Calu3 (cell line): ENCODE data around the gene PCDH20. TPM values are rescaled to one million over a fixed set of nuclear protein-coding genes. Genes with fewer than 3 reads are reported as not detected.

ENCODE experiments used
- BruUV-seq: library from RNA; stranded (reverse); fragments of 400-500 nt; replicated peaks from 2 replicates; lab custom pipeline; 2021; lab: Mats Ljungman, UMichigan
- CTCF ChIA-PET: fragments of 300-600 bp; sonication (Branson Sonifier 250); formaldehyde crosslinking; loops from one replicate; lab custom pipeline; 2022; ENCODE audit warnings: antibody characterized with exemption; lab: Charles Lee
- DNase-seq: peaks from one replicate; pipeline ENCODE4 v3.0.0; 2022
- H3K27ac Mint-ChIP-seq: one replicate; pipeline ENCODE4 v1.8.0; 2022; ENCODE audit warnings: mixed read lengths; ENCODE audit not compliant: unreplicated experiment
- H3K27me3 Mint-ChIP-seq: one replicate; pipeline ENCODE4 v1.8.0; 2022; ENCODE audit warnings: mixed read lengths; ENCODE audit not compliant: unreplicated experiment
- H3K36me3 Mint-ChIP-seq: one replicate; pipeline ENCODE4 v1.8.0; 2022; ENCODE audit warnings: mild to moderate bottlenecking, moderate library complexity, mixed read lengths; ENCODE audit not compliant: insufficient read depth, unreplicated experiment
- H3K4me1 Mint-ChIP-seq: one replicate; pipeline ENCODE4 v1.8.0; 2022; ENCODE audit warnings: mild to moderate bottlenecking, low read depth, mixed read lengths; ENCODE audit not compliant: unreplicated experiment
- H3K4me3 Mint-ChIP-seq: one replicate; pipeline ENCODE4 v1.8.0; 2022; ENCODE audit warnings: mild to moderate bottlenecking, low read depth, moderate library complexity, mixed read lengths; ENCODE audit not compliant: unreplicated experiment
- H3K9me3 Mint-ChIP-seq: one replicate; pipeline ENCODE4 v1.8.0; 2022; ENCODE audit warnings: low read depth, mixed read lengths; ENCODE audit not compliant: unreplicated experiment
- CTCF ChIP-seq: fragments of 200-600 bp; IDR thresholded peaks from one replicate; pipeline ENCODE4 v1.8.0; 2022; ENCODE audit warnings: antibody characterized with exemption; ENCODE audit not compliant: unreplicated experiment
- intact Hi-C: fragments of 100-400 bp; cut with micrococcal nuclease; formaldehyde crosslinking; loops from one replicate; pipeline ENCODE4 v1.10.0; 2022; ENCODE audit not compliant: unreplicated experiment
- total RNA-seq: library from RNA; stranded (reverse); gene quantifications from 2 replicates; pipeline ENCODE4 v1.2.3, GENCODE V29; 2022

The PCDH20 gene
- total RNA-seq, 1 experiment from 2014 or later = not detected

GRCh38 chr13:61423915-61424314 lies 8.3 kb upstream of the PCDH20 start:
- CTCF ChIA-PET = no interaction called here
- H3K27ac Mint-ChIP-seq = no peak overlapping the region
- intact Hi-C loops = no loop called here
- TF ChIP-seq CTCF = no peak
- H3K9me3 Mint-ChIP-seq = no peaks in the 10 kb centered on the region
- no peaks in the 10 kb centered on the region for H3K36me3 Mint-ChIP-seq
- H3K4me1 Mint-ChIP-seq = no peaks in the 10 kb centered on the region
- BruUV-seq = no TSS peak
- no peak overlapping the region for H3K4me3 Mint-ChIP-seq
- DNase-seq = no peak
- H3K27me3 Mint-ChIP-seq = no peaks in the 10 kb centered on the region

DNA sequence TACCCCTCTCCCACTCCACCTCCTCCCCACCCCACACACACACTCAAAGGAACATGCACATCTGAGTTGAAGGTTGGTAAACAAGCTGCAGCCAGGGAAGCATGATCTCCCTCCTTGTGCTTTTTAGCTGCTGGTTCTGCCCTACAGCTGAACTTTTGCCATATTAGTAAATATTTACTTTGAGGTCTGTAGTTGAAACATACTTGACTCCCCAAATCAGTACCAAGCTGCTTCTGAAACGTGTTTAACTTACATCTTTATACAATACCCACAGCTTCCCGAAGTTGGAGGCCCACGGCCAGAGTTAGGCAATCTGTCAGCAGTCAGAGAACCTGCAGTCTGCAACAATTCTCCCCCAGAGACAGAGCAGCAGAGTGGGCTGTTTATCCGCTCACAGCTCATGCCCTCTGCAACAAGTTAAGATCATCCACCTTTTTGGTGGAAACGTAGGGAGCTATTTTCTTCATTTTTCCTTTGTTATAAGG lies 1.5 kb upstream of the PCDH20 start:
- Mint-ChIP-seq H3K27me3 (no peaks in the 10 kb centered on the region), H3K4me3 (no peak overlapping the region), H3K27ac (no peak overlapping the region), H3K4me1 (no peaks in the 10 kb centered on the region), H3K36me3 (no peaks in the 10 kb centered on the region), H3K9me3 (no peaks in the 10 kb centered on the region)
- DNase-seq = no peak
- TF ChIP-seq CTCF = no peak
- intact Hi-C loops = no loop called here
- BruUV-seq = no TSS peak
- CTCF ChIA-PET = no interaction called here

- no TSS peak for BruUV-seq
- H3K9me3 Mint-ChIP-seq = no peaks in the 10 kb centered on the region
- H3K36me3 Mint-ChIP-seq = no peaks in the 10 kb centered on the region
- no peak for DNase-seq
- H3K27me3 Mint-ChIP-seq = no peaks in the 10 kb centered on the region
- no peak overlapping the region for H3K4me3 Mint-ChIP-seq
- intact Hi-C loops = no loop called here
- no peak overlapping the region for H3K27ac Mint-ChIP-seq
- CTCF ChIA-PET = no interaction called here
- TF ChIP-seq CTCF = no peak
- H3K4me1 Mint-ChIP-seq = no peaks in the 10 kb centered on the region
Measured at GRCh38 chr13:61415058-61415721, 459 bp downstream of the PCDH20 start.

DNA sequence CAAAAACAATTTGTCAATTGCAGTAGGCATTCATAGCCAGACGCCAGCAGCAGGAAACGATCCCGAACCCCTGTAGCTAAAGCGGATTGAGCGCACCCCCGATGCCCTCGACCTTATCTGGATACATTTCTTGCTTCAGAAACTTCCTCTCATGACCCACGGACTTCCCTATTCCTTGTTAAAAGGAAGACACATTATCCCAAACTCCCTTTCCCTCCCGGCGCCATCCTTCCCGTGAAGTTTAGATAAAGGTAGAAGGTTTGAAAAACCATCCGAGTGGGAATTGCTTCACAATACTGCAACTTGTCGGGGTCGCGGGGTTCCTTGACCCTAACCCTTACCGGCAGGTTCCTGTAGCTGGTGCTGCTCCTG lies 977 bp downstream of the PCDH20 start:
- Mint-ChIP-seq H3K36me3 (no peaks in the 10 kb centered on the region), H3K27me3 (no peaks in the 10 kb centered on the region), H3K4me1 (no peaks in the 10 kb centered on the region), H3K9me3 (no peaks in the 10 kb centered on the region), H3K4me3 (no peak overlapping the region), H3K27ac (no peak overlapping the region)
- BruUV-seq = no TSS peak
- no peak for DNase-seq
- intact Hi-C loops = no loop called here
- TF ChIP-seq CTCF = no peak
- CTCF ChIA-PET = no interaction called here
